HG03196 (cell line): ENCODE measurements around the gene CDK19.
"Not testable (repeated sequence)": the region's sequence is repeated elsewhere in the genome, so short reads cannot be mapped to it uniquely, and the experiment has no call there.

Experiments
- ATAC-seq: cut with Tn5 transposase; IDR thresholded peaks from one replicate; pipeline ENCODE4 v1.9.1; 2021; ENCODE audit not compliant: unreplicated experiment

CDK19 gene

GRCh38 chr6:110815411-110816409, at the start of gene CDK19:
Gene CDK19 (minus strand): TSS chr6:110815469. CDS start chr6:110815136, 333 bp downstream.
- ATAC-seq = peak; percentile 73

- ATAC-seq = no peak
Measured at GRCh38 chr6:110864824-110865223, 49.6 kb upstream of the CDK19 start.

GRCh38 chr6:110859335-110859792, 44.1 kb upstream of the CDK19 start:
- no peak for ATAC-seq

- no peak for ATAC-seq
Measured at GRCh38 chr6:110858562-110859214, 43.4 kb upstream of the CDK19 start.

- ATAC-seq = no peak
Measured at GRCh38 chr6:110858016-110858415, 42.7 kb upstream of the CDK19 start.

GRCh38 chr6:110856296-110856695, 41.0 kb upstream of the CDK19 start:
- no peak for ATAC-seq

- no peak for ATAC-seq
Measured at GRCh38 chr6:110853754-110854477, 38.6 kb upstream of the CDK19 start.

- no peak for ATAC-seq
Measured at GRCh38 chr6:110852773-110853172, 37.5 kb upstream of the CDK19 start.

- ATAC-seq = no peak
Measured at GRCh38 chr6:110849781-110850180, 34.5 kb upstream of the CDK19 start.

GRCh38 chr6:110841266-110841665, 26.0 kb upstream of the CDK19 start:
- ATAC-seq = no peak

GRCh38 chr6:110835751-110836150, 20.5 kb upstream of the CDK19 start:
- not testable (repeated sequence) for ATAC-seq

GRCh38 chr6:110833831-110834230, 18.6 kb upstream of the CDK19 start:
- ATAC-seq = no peak

- ATAC-seq = no peak
Measured at GRCh38 chr6:110831405-110831804, 16.1 kb upstream of the CDK19 start.

GRCh38 chr6:110828396-110828795, 13.1 kb upstream of the CDK19 start:
- ATAC-seq = no peak

GRCh38 chr6:110826236-110827129, 11.2 kb upstream of the CDK19 start:
- no peak for ATAC-seq

GRCh38 chr6:110823146-110823545, 7.9 kb upstream of the CDK19 start:
- no peak for ATAC-seq

- ATAC-seq = no peak
Measured at GRCh38 chr6:110822249-110822648, 7.0 kb upstream of the CDK19 start.

- ATAC-seq = no peak
Measured at GRCh38 chr6:110816677-110817076, 1.4 kb upstream of the CDK19 start.

- no peak for ATAC-seq
Measured at GRCh38 chr6:110815015-110815410, 256 bp downstream of the CDK19 start.
